Mesendoderm (in vitro differentiated cells): ENCODE data around the gene INPP4A.

Experiments
- DNase-seq: peaks from one replicate; pipeline ENCODE4 v3.0.0; 2013
- H2AK5ac ChIP-seq: 2 replicates; pipeline ENCODE4 v1.6.1; 2013; ENCODE audit warnings: low read length, inconsistent platforms
- H2BK120ac ChIP-seq: 2 replicates; pipeline ENCODE4 v1.6.1; 2013; ENCODE audit warnings: low read depth, mild to moderate bottlenecking, low read length, moderate library complexity, mixed read lengths
- H2BK15ac ChIP-seq: replicated peaks from 2 replicates; pipeline ENCODE4 v1.6.1; 2013; ENCODE audit warnings: low read depth, mild to moderate bottlenecking, moderate library complexity
- H2BK5ac ChIP-seq: 2 replicates; pipeline ENCODE4 v1.6.1; 2013; ENCODE audit warnings: low read length, inconsistent platforms
- H3K18ac ChIP-seq: 2 replicates; pipeline ENCODE4 v1.6.1; 2013; ENCODE audit warnings: mild to moderate bottlenecking, low read length, mixed read lengths
- H3K23ac ChIP-seq: one replicate; pipeline ENCODE4 v1.6.1; 2013; ENCODE audit warnings: low read length
- H3K27ac ChIP-seq: 2 replicates; pipeline ENCODE4 v1.5.1; 2013; ENCODE audit warnings: low read depth, mild to moderate bottlenecking, inconsistent platforms, low read length, moderate library complexity
- H3K27me3 ChIP-seq: 2 replicates; pipeline ENCODE4 v1.6.1; 2013; ENCODE audit warnings: low read length, control low read depth, mild to moderate bottlenecking, inconsistent platforms; ENCODE audit not compliant: insufficient read depth, poor library complexity
- H3K36me3 ChIP-seq: 2 replicates; pipeline ENCODE4 v1.6.1; 2013; ENCODE audit warnings: low read length, inconsistent platforms; ENCODE audit not compliant: control insufficient read depth, insufficient read depth
- H3K4ac ChIP-seq: one replicate; pipeline ENCODE4 v1.6.1; 2013; ENCODE audit warnings: low read depth, mild to moderate bottlenecking, low read length, moderate library complexity
- H3K4me1 ChIP-seq: 2 replicates; pipeline ENCODE4 v1.6.1; 2013; ENCODE audit warnings: low read depth, low read length, inconsistent platforms; ENCODE audit not compliant: control insufficient read depth
- H3K4me2 ChIP-seq: 2 replicates; pipeline ENCODE4 v1.6.1; 2013; ENCODE audit warnings: low read length
- H3K4me3 ChIP-seq: 2 replicates; pipeline ENCODE4 v1.5.1; 2013; ENCODE audit warnings: mild to moderate bottlenecking, low read length
- H3K56ac ChIP-seq: one replicate; pipeline ENCODE4 v1.6.1; 2013; ENCODE audit warnings: low read length
- H3K79me1 ChIP-seq: 2 replicates; pipeline ENCODE4 v1.6.1; 2013; ENCODE audit warnings: low read length, inconsistent platforms
- H3K79me2 ChIP-seq: 2 replicates; pipeline ENCODE4 v1.6.1; 2013; ENCODE audit warnings: mild to moderate bottlenecking, low read length; ENCODE audit not compliant: control insufficient read depth, insufficient read depth
- H3K9ac ChIP-seq: 2 replicates; pipeline ENCODE4 v1.6.1; 2013; ENCODE audit warnings: low read length, inconsistent platforms
- H4K5ac ChIP-seq: one replicate; pipeline ENCODE4 v1.6.1; 2013; ENCODE audit warnings: low read length
- H4K8ac ChIP-seq: one replicate; pipeline ENCODE4 v1.6.1; 2013; ENCODE audit warnings: low read depth, mild to moderate bottlenecking, control low read depth, low read length, moderate library complexity
- WGBS: extraction: QIAGEN DNeasy Blood & Tissue Kit; methylation state at CpG from one replicate; pipeline ENCODE4 v1.1.7; 2013; ENCODE audit warnings: low lambda C conversion rate, missing lambda C conversion rate; ENCODE audit not compliant: insufficient coverage; ENCODE audit errors: extremely low coverage; 5-methylcytosine and 5-hydroxymethylcytosine counted together

Gene INPP4A

GRCh38 chr2:98512699-98513098 is 68.0 kb downstream of the INPP4A start:
- peak overlapping the region; percentile 33 for H2AK5ac ChIP-seq
- no peak overlapping the region for H2BK15ac ChIP-seq
- peak overlapping the region; percentile 12 for H2BK5ac ChIP-seq
- no CpG with 5 or more reads among the region's 5 CpGs for WGBS
- H3K79me1 ChIP-seq: peaks cover 62% of the 10 kb centered on the region
- no peak overlapping the region for H4K5ac ChIP-seq
- no peak overlapping the region for H3K56ac ChIP-seq
- no peak for DNase-seq
- H3K23ac ChIP-seq: peak overlapping the region; percentile 25
- H3K79me2 ChIP-seq: peaks cover 45% of the 10 kb centered on the region
- H3K4me3 ChIP-seq: no peak overlapping the region
- no peak overlapping the region for H4K8ac ChIP-seq
- H3K4me2 ChIP-seq: no peak overlapping the region
- H3K9ac ChIP-seq: no peak overlapping the region
- H3K27ac ChIP-seq: no peak overlapping the region
- peaks cover 38% of the 10 kb centered on the region for H3K4me1 ChIP-seq
- no peaks in the 10 kb centered on the region for H3K27me3 ChIP-seq
- H3K36me3 ChIP-seq: no peaks in the 10 kb centered on the region
- no peak overlapping the region for H2BK120ac ChIP-seq
- no peak overlapping the region for H3K4ac ChIP-seq
- H3K18ac ChIP-seq: no peak overlapping the region

- H4K8ac ChIP-seq: no peak overlapping the region
- peak overlapping the region; percentile 52 for H2AK5ac ChIP-seq
- H3K9ac ChIP-seq: peak overlapping the region; percentile 20
- H3K4me3 ChIP-seq: no peak overlapping the region
- peaks cover 43% of the 10 kb centered on the region for H3K79me2 ChIP-seq
- H3K4ac ChIP-seq: no peak overlapping the region
- H3K27me3 ChIP-seq: no peaks in the 10 kb centered on the region
- H2BK120ac ChIP-seq: peak overlapping the region; percentile 86
- no peaks in the 10 kb centered on the region for H3K36me3 ChIP-seq
- peaks cover 31% of the 10 kb centered on the region for H3K4me1 ChIP-seq
- DNase-seq: peak; percentile 98
- H2BK15ac ChIP-seq: no peak overlapping the region
- H3K56ac ChIP-seq: peak overlapping the region; percentile 76
- peak overlapping the region; percentile 59 for H4K5ac ChIP-seq
- H3K27ac ChIP-seq: peak overlapping the region; percentile 77
- H3K18ac ChIP-seq: peak overlapping the region; percentile 92
- H3K23ac ChIP-seq: no peak overlapping the region
- no CpG with 5 or more reads among the region's 5 CpGs for WGBS
- no peak overlapping the region for H3K4me2 ChIP-seq
- H3K79me1 ChIP-seq: peaks cover 58% of the 10 kb centered on the region
- peak overlapping the region; percentile 79 for H2BK5ac ChIP-seq
Measured at GRCh38 chr2:98514096-98514639, 69.5 kb downstream of the INPP4A start.

GRCh38 chr2:98514879-98515249 is 70.2 kb downstream of the INPP4A start:
- peak overlapping the region; percentile 31 for H3K9ac ChIP-seq
- H3K79me1 ChIP-seq: peaks cover 54% of the 10 kb centered on the region
- H3K4me2 ChIP-seq: no peak overlapping the region
- peak; percentile 26 for DNase-seq
- H2AK5ac ChIP-seq: no peak overlapping the region
- no peaks in the 10 kb centered on the region for H3K27me3 ChIP-seq
- no peak overlapping the region for H3K4me3 ChIP-seq
- H3K27ac ChIP-seq: peak overlapping the region; percentile 20
- H4K5ac ChIP-seq: no peak overlapping the region
- H3K56ac ChIP-seq: peak overlapping the region; percentile 76
- WGBS: no CpG with 5 or more reads among the region's 4 CpGs
- H3K79me2 ChIP-seq: peaks cover 42% of the 10 kb centered on the region
- H3K18ac ChIP-seq: peak overlapping the region; percentile 92
- peaks cover 25% of the 10 kb centered on the region for H3K4me1 ChIP-seq
- H3K4ac ChIP-seq: peak overlapping the region; percentile 94
- H2BK120ac ChIP-seq: peak overlapping the region; percentile 86
- H2BK15ac ChIP-seq: no peak overlapping the region
- no peak overlapping the region for H3K23ac ChIP-seq
- H2BK5ac ChIP-seq: peak overlapping the region; percentile 69
- no peaks in the 10 kb centered on the region for H3K36me3 ChIP-seq
- H4K8ac ChIP-seq: peak overlapping the region; percentile 65

GRCh38 chr2:98515250-98515991 is 70.8 kb downstream of the INPP4A start:
- no CpG with 5 or more reads among the region's 13 CpGs for WGBS
- Histone ChIP-seq H3K4me3 (no peak overlapping the region), H3K36me3 (no peaks in the 10 kb centered on the region), H2BK5ac (peak overlapping the region; percentile 69), H3K79me2 (peaks cover 36% of the 10 kb centered on the region), H3K4me2 (no peak overlapping the region), H3K9ac (no peak overlapping the region), H2BK15ac (peak overlapping the region; percentile 21), H3K18ac (peak overlapping the region; percentile 92), H2BK120ac (peak overlapping the region; percentile 47), H3K4ac (peak overlapping the region; percentile 94), H3K23ac (no peak overlapping the region), H3K27me3 (no peaks in the 10 kb centered on the region), H4K8ac (peak overlapping the region; percentile 65), H3K56ac (peak overlapping the region; percentile 80), H3K4me1 (peaks cover 25% of the 10 kb centered on the region), H3K27ac (peak overlapping the region; percentile 20), H3K79me1 (peaks cover 48% of the 10 kb centered on the region), H4K5ac (no peak overlapping the region), H2AK5ac (peak overlapping the region; percentile 70)
- DNase-seq: peak; percentile 51

GRCh38 chr2:98516571-98516970 is 71.9 kb downstream of the INPP4A start:
- Histone ChIP-seq H3K9ac (no peak overlapping the region), H3K4me3 (no peak overlapping the region), H2BK15ac (no peak overlapping the region), H3K79me2 (peaks cover 31% of the 10 kb centered on the region), H3K4me1 (peaks cover 25% of the 10 kb centered on the region), H2BK5ac (peak overlapping the region; percentile 26), H2BK120ac (no peak overlapping the region), H4K8ac (no peak overlapping the region), H3K36me3 (peaks cover 2% of the 10 kb centered on the region), H3K18ac (no peak overlapping the region), H3K56ac (peak overlapping the region; percentile 69), H3K4ac (no peak overlapping the region), H2AK5ac (no peak overlapping the region), H3K23ac (no peak overlapping the region), H4K5ac (no peak overlapping the region), H3K79me1 (peaks cover 40% of the 10 kb centered on the region), H3K27me3 (no peaks in the 10 kb centered on the region), H3K4me2 (no peak overlapping the region), H3K27ac (no peak overlapping the region)
- WGBS: no CpG with 5 or more reads among the region's 3 CpGs
- no peak for DNase-seq
